ENCODE measurements around the gene C19orf12.

C19orf12 gene

GRCh38 chr19:29714953-29715700 lies at the start of gene C19orf12:
Gene C19orf12 (minus strand): TSS chr19:29715261. CDS start chr19:29708413, 6,848 bp downstream.
- H3K4me3 ChIP-seq (ENCODE audit: low read depth in 1 of 2, low read length in 2 of 2), result peak within 1 kb of the TSS; percentile 73 to 76

GRCh38 chr19:29764361-29764760 lies 49.3 kb upstream of the C19orf12 start:
- H3K4me1 ChIP-seq (ENCODE audit: control insufficient read depth in 1 of 2, insufficient read depth in 2 of 2, low read length in 2 of 2), result peaks cover 0 to 5% of the 10 kb centered on the region in 2 donors
- no peaks in the 10 kb centered on the region for H3K9me3 ChIP-seq (ENCODE audit: control insufficient read depth in 1 of 2, low read length in 2 of 2)
- no peaks in the 10 kb centered on the region for H3K27me3 ChIP-seq (ENCODE audit: low read depth, low read length)
- no peak overlapping the region for H3K4me3 ChIP-seq (ENCODE audit: low read depth in 1 of 2, low read length in 2 of 2)
- H3K27ac ChIP-seq (ENCODE audit: low read length), result no peak overlapping the region
- no peaks in the 10 kb centered on the region for H3K36me3 ChIP-seq (ENCODE audit: control insufficient read depth in 1 of 2, insufficient read depth in 2 of 2, low read length in 2 of 2)

More at GRCh38 chr19:29714953-29715700, at the start of gene C19orf12:
- Histone ChIP-seq H3K9me3 (ENCODE audit: control insufficient read depth in 1 of 2, low read length in 2 of 2) (no peaks in the 10 kb centered on the region), H3K27ac (ENCODE audit: low read length) (peak within 1 kb of the TSS; percentile 95), H3K36me3 (ENCODE audit: control insufficient read depth in 1 of 2, insufficient read depth in 2 of 2, low read length in 2 of 2) (no peaks in the 10 kb centered on the region), H3K4me1 (ENCODE audit: control insufficient read depth in 1 of 2, insufficient read depth in 2 of 2, low read length in 2 of 2) (peaks cover 8 to 37% of the 10 kb centered on the region in 2 donors), H3K27me3 (ENCODE audit: low read depth, low read length) (no peaks in the 10 kb centered on the region)

GRCh38 chr19:29763196-29763595 lies 48.1 kb upstream of the C19orf12 start:
- H3K36me3 ChIP-seq (ENCODE audit: control insufficient read depth in 1 of 2, insufficient read depth in 2 of 2, low read length in 2 of 2), result no peaks in the 10 kb centered on the region
- peaks cover 0 to 5% of the 10 kb centered on the region in 2 donors for H3K4me1 ChIP-seq (ENCODE audit: control insufficient read depth in 1 of 2, insufficient read depth in 2 of 2, low read length in 2 of 2)
- H3K9me3 ChIP-seq (ENCODE audit: control insufficient read depth in 1 of 2, low read length in 2 of 2), result no peaks in the 10 kb centered on the region
- no peak overlapping the region for H3K27ac ChIP-seq (ENCODE audit: low read length)
- no peaks in the 10 kb centered on the region for H3K27me3 ChIP-seq (ENCODE audit: low read depth, low read length)
- H3K4me3 ChIP-seq (ENCODE audit: low read depth in 1 of 2, low read length in 2 of 2), result no peak overlapping the region

- Histone ChIP-seq H3K4me1 (ENCODE audit: control insufficient read depth in 1 of 2, insufficient read depth in 2 of 2, low read length in 2 of 2) (peaks cover 0 to 5% of the 10 kb centered on the region in 2 donors), H3K27ac (ENCODE audit: low read length) (no peak overlapping the region), H3K36me3 (ENCODE audit: control insufficient read depth in 1 of 2, insufficient read depth in 2 of 2, low read length in 2 of 2) (no peaks in the 10 kb centered on the region), H3K9me3 (ENCODE audit: control insufficient read depth in 1 of 2, low read length in 2 of 2) (no peaks in the 10 kb centered on the region), H3K27me3 (ENCODE audit: low read depth, low read length) (no peaks in the 10 kb centered on the region), H3K4me3 (ENCODE audit: low read depth in 1 of 2, low read length in 2 of 2) (no peak overlapping the region)
These were observed 46.6 kb upstream of the C19orf12 start for GRCh38 chr19:29761575-29762232.

GRCh38 chr19:29760752-29761502 lies 45.9 kb upstream of the C19orf12 start:
- H3K36me3 ChIP-seq (ENCODE audit: control insufficient read depth in 1 of 2, insufficient read depth in 2 of 2, low read length in 2 of 2), result no peaks in the 10 kb centered on the region
- no peak overlapping the region for H3K4me3 ChIP-seq (ENCODE audit: low read depth in 1 of 2, low read length in 2 of 2)
- no peak overlapping the region for H3K27ac ChIP-seq (ENCODE audit: low read length)
- peaks cover 0 to 5% of the 10 kb centered on the region in 2 donors for H3K4me1 ChIP-seq (ENCODE audit: control insufficient read depth in 1 of 2, insufficient read depth in 2 of 2, low read length in 2 of 2)
- no peaks in the 10 kb centered on the region for H3K9me3 ChIP-seq (ENCODE audit: control insufficient read depth in 1 of 2, low read length in 2 of 2)
- H3K27me3 ChIP-seq (ENCODE audit: low read depth, low read length), result no peaks in the 10 kb centered on the region

GRCh38 chr19:29759359-29759758 lies 44.3 kb upstream of the C19orf12 start:
- peaks cover 0 to 5% of the 10 kb centered on the region in 2 donors for H3K4me1 ChIP-seq (ENCODE audit: control insufficient read depth in 1 of 2, insufficient read depth in 2 of 2, low read length in 2 of 2)
- H3K27ac ChIP-seq (ENCODE audit: low read length), result no peak overlapping the region
- H3K36me3 ChIP-seq (ENCODE audit: control insufficient read depth in 1 of 2, insufficient read depth in 2 of 2, low read length in 2 of 2), result no peaks in the 10 kb centered on the region
- no peaks in the 10 kb centered on the region for H3K27me3 ChIP-seq (ENCODE audit: low read depth, low read length)
- no peaks in the 10 kb centered on the region for H3K9me3 ChIP-seq (ENCODE audit: control insufficient read depth in 1 of 2, low read length in 2 of 2)
- no peak overlapping the region for H3K4me3 ChIP-seq (ENCODE audit: low read depth in 1 of 2, low read length in 2 of 2)

- no peaks in the 10 kb centered on the region for H3K27me3 ChIP-seq (ENCODE audit: low read depth, low read length)
- no peaks in the 10 kb centered on the region for H3K9me3 ChIP-seq (ENCODE audit: control insufficient read depth in 1 of 2, low read length in 2 of 2)
- H3K27ac ChIP-seq (ENCODE audit: low read length), result no peak overlapping the region
- peaks cover 0 to 5% of the 10 kb centered on the region in 2 donors for H3K4me1 ChIP-seq (ENCODE audit: control insufficient read depth in 1 of 2, insufficient read depth in 2 of 2, low read length in 2 of 2)
- no peaks in the 10 kb centered on the region for H3K36me3 ChIP-seq (ENCODE audit: control insufficient read depth in 1 of 2, insufficient read depth in 2 of 2, low read length in 2 of 2)
- no peak overlapping the region for H3K4me3 ChIP-seq (ENCODE audit: low read depth in 1 of 2, low read length in 2 of 2)
These were observed 43.8 kb upstream of the C19orf12 start for GRCh38 chr19:29758863-29759262.

- Histone ChIP-seq H3K9me3 (ENCODE audit: control insufficient read depth in 1 of 2, low read length in 2 of 2) (no peaks in the 10 kb centered on the region), H3K27me3 (ENCODE audit: low read depth, low read length) (no peaks in the 10 kb centered on the region), H3K4me3 (ENCODE audit: low read depth in 1 of 2, low read length in 2 of 2) (no peak overlapping the region), H3K4me1 (ENCODE audit: control insufficient read depth in 1 of 2, insufficient read depth in 2 of 2, low read length in 2 of 2) (peaks cover 0 to 5% of the 10 kb centered on the region in 2 donors), H3K36me3 (ENCODE audit: control insufficient read depth in 1 of 2, insufficient read depth in 2 of 2, low read length in 2 of 2) (no peaks in the 10 kb centered on the region), H3K27ac (ENCODE audit: low read length) (no peak overlapping the region)
These were observed 42.5 kb upstream of the C19orf12 start for GRCh38 chr19:29757551-29757950.

- no peaks in the 10 kb centered on the region for H3K36me3 ChIP-seq (ENCODE audit: control insufficient read depth in 1 of 2, insufficient read depth in 2 of 2, low read length in 2 of 2)
- no peaks in the 10 kb centered on the region for H3K9me3 ChIP-seq (ENCODE audit: control insufficient read depth in 1 of 2, low read length in 2 of 2)
- H3K4me3 ChIP-seq (ENCODE audit: low read depth in 1 of 2, low read length in 2 of 2), result no peak overlapping the region
- no peaks in the 10 kb centered on the region for H3K4me1 ChIP-seq (ENCODE audit: control insufficient read depth in 1 of 2, insufficient read depth in 2 of 2, low read length in 2 of 2)
- no peak overlapping the region for H3K27ac ChIP-seq (ENCODE audit: low read length)
- no peaks in the 10 kb centered on the region for H3K27me3 ChIP-seq (ENCODE audit: low read depth, low read length)
These were observed 38.9 kb upstream of the C19orf12 start for GRCh38 chr19:29753934-29754305.

GRCh38 chr19:29753190-29753933 lies 38.3 kb upstream of the C19orf12 start:
- H3K36me3 ChIP-seq (ENCODE audit: control insufficient read depth in 1 of 2, insufficient read depth in 2 of 2, low read length in 2 of 2), result no peaks in the 10 kb centered on the region
- no peaks in the 10 kb centered on the region for H3K4me1 ChIP-seq (ENCODE audit: control insufficient read depth in 1 of 2, insufficient read depth in 2 of 2, low read length in 2 of 2)
- H3K4me3 ChIP-seq (ENCODE audit: low read depth in 1 of 2, low read length in 2 of 2), result no peak overlapping the region
- H3K9me3 ChIP-seq (ENCODE audit: control insufficient read depth in 1 of 2, low read length in 2 of 2), result no peaks in the 10 kb centered on the region
- H3K27me3 ChIP-seq (ENCODE audit: low read depth, low read length), result no peaks in the 10 kb centered on the region
- no peak overlapping the region for H3K27ac ChIP-seq (ENCODE audit: low read length)
